HG03025 (cell line): ENCODE data around the gene VWA7.
"Not testable (repeated sequence)": the region's sequence is repeated elsewhere in the genome, so short reads cannot be mapped to it uniquely, and the experiment has no call there.

Experiments used
- ATAC-seq: cut with Tn5 transposase; IDR thresholded peaks from one replicate; pipeline ENCODE4 v1.9.1; 2021; ENCODE audit warnings: mild to moderate bottlenecking, moderate library complexity; ENCODE audit not compliant: unreplicated experiment, low FRiP score

Gene VWA7

DNA sequence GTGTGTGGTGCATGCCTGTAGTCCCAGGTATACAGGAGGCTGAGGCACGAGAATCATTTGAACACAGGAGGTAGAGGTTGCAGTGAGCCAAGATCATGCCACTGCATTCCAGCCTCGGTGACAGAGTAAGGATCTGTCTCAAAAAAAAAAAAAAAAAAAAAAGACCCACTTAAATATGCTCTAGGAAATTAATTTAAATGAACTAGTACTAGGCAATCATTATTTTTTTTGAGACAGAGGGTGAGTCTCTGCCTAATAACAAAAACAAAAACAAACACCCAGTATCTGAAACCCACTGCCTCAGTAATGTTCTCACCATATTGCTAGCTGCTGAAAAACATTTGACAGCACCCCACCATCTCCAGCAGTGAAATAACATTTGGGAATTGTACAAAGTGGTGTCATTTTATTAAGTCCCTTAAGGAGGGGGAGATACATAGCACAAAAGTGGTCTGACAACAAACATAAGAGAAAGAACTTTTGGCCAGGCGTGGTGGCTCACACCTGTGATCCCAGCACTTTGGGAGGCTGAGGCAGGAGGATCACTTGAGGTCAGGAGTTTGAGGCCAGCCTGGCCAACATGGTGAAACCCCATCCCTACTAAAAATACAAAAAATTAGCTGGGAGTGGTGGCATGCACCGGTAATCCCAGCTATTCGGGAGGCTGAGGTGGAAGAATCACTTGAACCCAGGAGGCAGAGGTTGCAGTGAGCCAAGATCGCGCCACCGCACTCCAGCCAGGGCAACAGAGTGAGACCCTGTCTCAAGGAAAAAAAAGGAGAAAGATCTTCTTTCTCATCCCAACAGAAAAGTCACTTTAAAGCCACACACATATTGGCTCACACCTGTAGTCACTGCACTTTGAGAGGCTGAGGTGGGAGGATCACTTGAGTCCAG is 24.2 kb upstream of the VWA7 start:
- not testable (repeated sequence) for ATAC-seq

GRCh38 chr6:31799781-31800180 is 22.7 kb upstream of the VWA7 start:
- ATAC-seq: no peak

DNA sequence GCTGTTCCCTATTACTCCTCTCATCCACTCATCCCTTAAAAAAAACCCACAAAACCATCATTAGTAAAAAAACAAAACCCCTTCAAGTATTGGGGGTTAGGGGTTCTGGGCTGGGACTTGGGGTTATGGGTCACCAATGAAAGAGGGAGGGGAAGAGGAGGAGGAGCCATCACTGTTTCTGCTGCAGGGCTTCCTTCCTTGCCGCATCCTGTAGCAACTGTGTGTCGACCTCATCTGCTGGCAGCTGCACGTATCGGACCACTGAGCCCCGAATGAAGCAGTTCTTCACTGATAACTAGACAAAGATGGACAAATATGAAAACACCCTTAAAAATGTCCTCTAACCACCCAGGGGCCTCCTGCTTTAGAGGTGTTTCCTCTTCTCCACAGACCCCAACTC is 20.5 kb upstream of the VWA7 start:
- ATAC-seq: no peak

- ATAC-seq: no peak
Observed at GRCh38 chr6:31796993-31797385, 19.9 kb upstream of the VWA7 start.

DNA sequence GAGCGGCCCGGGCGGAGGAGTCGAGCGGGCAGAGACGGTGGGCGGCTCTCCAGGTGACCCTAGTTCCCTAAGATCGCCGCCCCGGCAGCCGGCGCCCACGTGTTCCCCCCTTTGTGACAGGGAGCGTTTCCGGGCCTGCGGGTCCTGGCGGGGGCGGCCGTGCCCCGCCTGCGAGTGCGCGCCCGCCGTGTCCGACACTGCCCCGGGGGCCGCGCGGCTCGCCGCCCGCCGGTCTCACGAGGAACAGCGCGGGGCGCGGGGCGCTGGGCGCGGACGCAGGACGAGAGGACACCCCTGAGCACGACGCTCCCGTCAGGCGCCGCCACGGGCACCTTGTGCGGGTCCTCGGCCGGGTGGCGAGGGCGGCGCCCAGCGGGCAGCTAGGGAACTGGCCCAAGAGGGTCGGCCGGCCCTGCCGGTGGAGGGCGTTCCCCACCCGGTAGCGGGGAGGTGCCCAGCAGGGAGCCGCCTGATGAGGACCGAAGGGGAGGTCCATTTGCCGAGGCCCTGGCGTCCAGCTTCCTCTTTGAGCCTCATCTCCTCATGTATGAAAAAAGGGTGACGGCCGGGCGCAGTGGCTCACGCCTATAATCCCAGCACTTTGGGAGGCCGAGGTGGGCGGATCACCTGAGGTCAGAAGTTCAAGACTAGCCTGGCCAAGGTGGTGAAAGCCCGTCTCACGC is 18.6 kb upstream of the VWA7 start, which contains the start of gene VARS1:
Gene VARS1, minus strand, starts transcription at position 137 of the 683 bp plus-strand sequence. CDS start 535 bp downstream, outside the sequence.
- peak; percentile 62 for ATAC-seq

DNA sequence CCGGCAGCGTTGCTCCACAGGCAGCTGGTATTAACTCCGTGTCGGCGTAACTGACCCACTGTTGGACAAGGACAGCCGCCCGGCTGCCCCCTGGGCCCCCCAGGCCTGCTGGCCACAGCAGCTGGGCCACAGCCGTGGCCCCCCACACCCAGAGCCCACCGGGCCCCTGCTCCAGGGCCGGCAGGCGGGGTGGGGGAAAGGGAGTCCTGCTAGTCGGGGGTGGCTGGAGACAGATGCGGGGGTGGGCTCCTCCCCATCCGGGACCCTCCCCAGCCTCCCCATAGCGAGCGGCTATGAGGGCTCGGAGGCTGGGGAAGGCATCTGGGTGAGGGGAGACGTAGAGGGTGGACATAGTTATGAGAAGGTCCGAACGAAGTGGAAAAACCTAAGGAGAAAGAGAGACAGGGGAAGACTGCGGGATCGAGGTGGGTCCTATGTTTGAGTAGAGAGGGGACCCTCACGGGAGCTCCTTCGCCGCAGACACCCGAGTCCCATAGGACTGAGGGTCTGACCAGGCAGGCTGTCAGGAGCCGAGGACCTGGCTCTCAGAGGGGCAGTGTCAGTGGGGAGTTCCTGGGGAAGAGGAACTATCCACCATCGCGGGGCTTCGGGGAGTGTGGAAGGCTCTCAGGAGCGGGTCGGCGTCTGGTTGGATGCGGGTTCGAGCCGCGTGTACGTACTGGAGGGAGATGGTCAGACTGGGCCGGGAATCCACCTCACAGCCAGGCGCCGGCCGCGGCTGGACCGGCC is 17.9 kb upstream of the VWA7 start:
- ATAC-seq: no peak

DNA sequence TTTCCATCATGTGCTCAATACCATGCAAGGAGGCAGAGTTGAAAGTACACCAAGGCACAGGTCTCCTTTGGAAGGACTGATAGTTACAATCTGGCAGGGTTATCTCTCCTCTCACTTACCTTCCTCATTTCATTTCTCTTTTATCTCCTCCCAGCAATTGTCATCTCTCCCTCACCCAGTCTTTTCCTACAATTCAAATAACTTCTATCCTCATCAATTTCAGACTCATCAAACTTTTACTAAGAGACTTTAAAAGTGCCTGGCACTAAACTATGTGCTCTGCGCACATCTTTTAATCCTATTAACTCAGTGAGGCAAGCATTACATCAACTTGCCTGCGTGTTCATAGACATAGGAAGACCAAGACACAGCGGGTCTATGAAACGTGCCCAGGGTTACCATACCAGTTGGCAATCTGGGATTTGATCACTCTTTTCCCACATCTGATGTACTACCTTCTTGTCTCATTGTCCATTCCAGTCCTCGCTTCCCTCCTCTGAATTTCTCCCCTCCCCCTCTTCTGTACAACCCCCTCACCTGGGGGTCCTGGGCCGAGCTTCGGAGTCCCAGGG is 17.3 kb upstream of the VWA7 start:
- no peak for ATAC-seq

DNA sequence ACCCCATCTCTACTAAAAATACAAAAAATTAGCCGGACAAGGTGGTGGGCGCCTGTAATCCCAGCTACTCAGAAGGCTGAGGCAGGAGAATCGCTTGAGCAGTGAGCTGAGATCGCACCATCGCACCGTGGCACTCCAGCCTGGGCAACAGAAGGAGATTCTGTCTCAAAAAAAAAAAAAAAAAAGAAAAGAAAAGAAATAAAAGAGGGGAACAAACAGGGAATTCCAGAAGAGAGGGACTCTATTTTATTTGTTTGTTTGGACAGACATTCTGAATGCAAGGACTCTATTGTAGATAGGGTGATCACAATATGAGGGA is 16.8 kb upstream of the VWA7 start:
- ATAC-seq: not testable (repeated sequence)

DNA sequence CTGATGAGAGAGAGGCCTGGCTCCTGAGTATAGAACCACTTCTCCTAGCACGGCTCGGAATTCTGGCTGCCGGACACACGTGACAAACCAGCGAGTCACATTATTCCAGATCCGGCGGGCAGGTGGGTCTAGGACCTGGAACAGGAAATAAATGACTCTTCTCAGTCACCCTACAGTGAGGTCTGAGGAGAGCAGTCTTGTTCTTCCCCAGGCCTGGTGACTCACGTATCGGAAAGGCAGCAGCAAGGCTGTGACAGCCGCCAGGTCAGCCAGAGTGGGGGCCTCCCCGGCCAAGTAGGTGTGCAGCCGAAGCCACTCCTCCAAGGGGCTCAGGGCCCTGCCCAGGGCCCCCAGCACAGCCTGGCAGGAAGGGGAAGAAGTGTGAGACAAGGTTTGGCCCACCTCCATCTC is 15.6 kb upstream of the VWA7 start:
- no peak for ATAC-seq

GRCh38 chr6:31792090-31792374 is 14.9 kb upstream of the VWA7 start:
- no peak for ATAC-seq

DNA sequence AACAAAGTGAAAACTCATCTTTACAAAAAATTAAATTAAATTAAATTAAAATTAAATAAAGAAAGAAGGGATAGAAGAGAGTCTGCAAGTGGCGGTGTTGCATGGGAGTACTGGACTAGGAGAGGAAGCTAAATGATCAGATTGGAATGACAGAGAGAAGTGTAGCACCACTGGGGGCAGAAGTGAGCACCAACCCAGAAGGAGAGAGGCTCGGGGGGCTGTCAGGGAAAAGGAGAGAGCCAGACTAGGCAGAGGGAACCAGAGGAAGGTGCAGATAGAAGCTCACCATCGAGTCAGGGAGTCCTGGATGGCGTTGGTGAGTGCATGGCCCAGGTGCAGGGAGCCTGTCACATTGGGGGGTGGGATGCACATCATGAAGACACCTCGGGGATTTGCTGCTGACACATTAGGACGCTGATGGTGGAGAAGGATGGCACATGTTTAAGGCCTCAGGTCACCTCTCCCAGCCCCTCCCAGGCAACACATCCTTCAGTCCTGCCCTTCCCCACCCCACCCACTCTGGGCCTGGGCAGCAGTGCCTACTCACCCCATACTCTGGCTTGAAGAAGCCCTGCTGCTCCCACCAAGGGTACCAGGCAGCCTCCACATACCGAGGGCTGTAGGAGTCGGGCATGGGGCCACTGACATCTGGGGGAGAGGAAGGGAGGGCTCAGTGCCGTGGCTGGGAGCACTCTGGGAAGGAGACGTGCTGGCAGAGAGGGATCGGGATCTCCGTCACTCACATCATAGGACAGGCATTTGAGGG is 14.4 kb upstream of the VWA7 start:
- no peak for ATAC-seq

- ATAC-seq: no peak
Observed at GRCh38 chr6:31785475-31785874, 8.3 kb upstream of the VWA7 start.

DNA sequence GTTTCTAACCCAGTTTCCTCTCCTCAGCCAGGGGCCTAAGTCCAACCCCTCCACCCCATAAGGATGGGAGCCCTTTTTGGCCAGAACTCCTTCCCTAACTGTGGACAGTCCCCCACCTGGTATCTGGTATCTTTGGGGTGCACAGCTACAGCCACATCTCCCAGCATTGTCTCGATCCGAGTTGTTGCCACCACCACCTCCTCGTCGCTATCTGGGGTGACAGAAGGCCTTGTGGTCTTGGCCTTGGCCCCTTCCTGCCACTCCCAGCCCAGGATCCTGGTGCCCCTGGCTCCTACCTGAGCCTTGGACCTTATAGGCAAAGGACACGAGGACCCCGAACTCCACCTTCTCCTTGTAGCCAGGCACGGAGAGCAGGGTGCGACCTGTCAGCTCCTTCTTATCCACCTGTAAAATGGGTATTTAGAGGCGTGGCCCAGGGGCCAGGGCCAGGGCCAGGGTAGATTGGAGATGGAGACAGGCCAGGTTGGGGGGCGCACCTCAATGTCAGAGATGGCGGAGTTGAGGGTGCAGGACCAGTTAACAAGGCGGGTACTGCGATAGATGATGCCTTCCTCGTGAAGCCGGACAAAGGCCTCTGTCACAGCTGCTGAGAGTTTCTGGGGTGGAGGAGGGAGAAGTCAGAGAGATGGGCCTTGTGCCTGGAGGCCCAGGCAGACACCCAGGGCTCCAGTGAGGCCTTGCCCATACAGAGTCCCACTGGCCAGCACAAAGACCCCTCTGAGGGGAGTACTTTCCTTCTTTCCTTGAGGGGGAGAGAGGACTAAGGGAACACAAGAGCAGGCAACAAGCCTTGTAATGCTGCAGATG is 7.2 kb upstream of the VWA7 start:
- no peak for ATAC-seq

DNA sequence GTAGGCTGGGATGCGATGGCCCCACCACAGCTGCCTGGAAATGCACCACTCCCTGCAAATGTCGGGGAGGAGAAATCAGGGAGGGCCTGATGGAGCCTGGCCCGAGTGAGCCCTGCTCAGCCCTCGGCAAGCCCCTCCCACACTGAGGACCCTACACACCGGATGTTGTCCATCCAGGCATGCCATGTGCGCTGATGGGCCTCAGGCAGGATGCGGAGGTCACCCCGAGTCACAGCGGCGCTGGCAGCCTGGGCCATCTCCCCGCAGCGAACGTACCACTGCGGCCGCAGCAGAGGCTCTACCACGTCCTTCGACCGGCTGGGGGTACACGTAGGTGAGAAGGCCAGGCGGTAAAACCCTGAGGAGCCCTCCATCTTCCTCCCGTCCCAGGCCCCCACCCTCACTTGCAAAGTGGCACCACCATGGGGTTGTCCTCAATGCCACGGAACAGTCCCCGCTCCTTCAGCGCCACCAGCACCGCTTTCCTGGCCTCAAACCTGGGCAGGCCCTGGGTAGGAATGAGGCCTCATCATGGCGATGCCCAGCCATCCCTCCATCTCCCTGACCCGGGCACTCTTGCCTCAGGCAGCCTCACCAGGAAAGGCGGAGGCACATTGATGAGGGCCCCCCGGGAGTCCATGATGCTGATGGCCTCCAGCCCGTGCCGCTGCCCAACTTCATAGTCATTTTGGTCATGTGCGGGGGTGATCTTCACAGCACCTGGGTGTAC is 5.2 kb upstream of the VWA7 start:
- ATAC-seq: no peak

DNA sequence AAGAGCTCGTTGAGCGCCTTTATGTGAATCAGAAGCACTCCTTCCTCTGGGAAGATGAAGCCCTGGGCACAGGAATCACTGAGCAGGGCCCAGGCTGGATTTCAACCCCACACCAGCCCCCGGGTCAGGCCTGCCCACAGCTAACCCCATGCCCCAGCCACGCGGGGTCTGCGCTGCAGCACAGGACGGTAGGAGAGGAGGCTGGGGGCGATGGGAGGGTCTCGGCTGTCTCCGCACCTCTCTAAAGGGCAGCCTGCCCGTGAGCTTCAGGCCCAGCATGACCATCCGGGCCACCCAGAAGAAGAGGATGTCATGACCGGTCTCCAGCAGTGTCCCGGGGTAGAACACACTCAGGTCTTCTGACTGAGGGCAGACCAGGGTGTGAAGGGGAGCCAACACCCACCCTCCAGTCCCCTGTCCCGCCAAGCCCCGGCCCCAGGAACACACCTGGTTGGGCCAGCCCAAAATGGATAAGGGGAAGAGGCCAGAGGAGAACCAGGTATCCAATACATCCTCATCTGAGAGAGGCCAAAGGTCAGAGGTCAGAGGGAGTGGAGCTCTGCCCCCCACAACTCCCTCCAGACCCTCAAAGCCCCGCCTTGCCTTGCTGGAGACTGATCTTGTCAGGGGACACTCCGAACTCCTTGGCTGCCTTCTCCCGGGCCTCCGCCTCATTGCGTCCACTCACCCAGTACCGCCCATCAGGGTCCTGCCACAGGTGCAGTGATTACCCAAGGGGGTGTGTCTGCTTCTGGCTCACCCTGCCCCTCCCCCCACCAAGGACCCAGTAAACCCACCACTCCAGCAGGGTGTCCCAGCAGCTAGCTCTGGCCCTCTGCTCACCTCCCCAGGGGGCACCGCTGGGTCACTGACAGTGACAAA is 4.4 kb upstream of the VWA7 start:
- no peak for ATAC-seq

GRCh38 chr6:31780507-31781243 is 3.5 kb upstream of the VWA7 start:
- ATAC-seq: no peak

- ATAC-seq: no peak
Observed at GRCh38 chr6:31779908-31780307, 2.8 kb upstream of the VWA7 start.
